Measurements from ENCODE around the gene TDRD5.

- no peak for TF ChIP-seq CTCF (IDR thresholded peaks at IDR 0.05)
- TF ChIP-seq MAX (CRISPR knock-in tag; IDR thresholded peaks at IDR 0.05), result no peak
Observed at GRCh38 chr1:179591253-179591591, 410 bp upstream of the TDRD5 start.

Measured in WTC11 (cell line).